ENCODE measurements around the gene RPL11.
"Not testable (repeated sequence)": the region's sequence is repeated elsewhere in the genome, so short reads cannot be mapped to it uniquely, and the experiment has no call there.

Gene RPL11

GRCh38 chr1:23687680-23688079 lies 3.9 kb upstream of the RPL11 start:
- not testable (repeated sequence) for FAIRE-seq

- not testable (repeated sequence) for FAIRE-seq
These were observed 3.3 kb upstream of the RPL11 start for GRCh38 chr1:23688281-23688680.

- no peak for FAIRE-seq
These were observed 784 bp downstream of the RPL11 start for GRCh38 chr1:23692308-23692871.

GRCh38 chr1:23693599-23693998 lies 2.0 kb downstream of the RPL11 start:
- no peak for FAIRE-seq

GRCh38 chr1:23694371-23694770 lies 2.8 kb downstream of the RPL11 start:
- FAIRE-seq, result no peak

- FAIRE-seq, result no peak
These were observed 4.1 kb downstream of the RPL11 start for GRCh38 chr1:23695667-23696066.

GRCh38 chr1:23696335-23696989 lies 4.9 kb downstream of the RPL11 start:
- FAIRE-seq, result no peak

GRCh38 chr1:23698466-23698865 lies 6.9 kb downstream of the RPL11 start:
- no peak for FAIRE-seq

GRCh38 chr1:23699280-23700179 lies 7.9 kb downstream of the RPL11 start:
- FAIRE-seq, result no peak

- FAIRE-seq, result no peak
These were observed 9.7 kb downstream of the RPL11 start for GRCh38 chr1:23701310-23701709.

GRCh38 chr1:23701996-23702395 lies 10.4 kb downstream of the RPL11 start:
- FAIRE-seq, result no peak

GRCh38 chr1:23704834-23705495 lies 13.4 kb downstream of the RPL11 start:
- no peak for FAIRE-seq

- FAIRE-seq, result no peak
These were observed 17.6 kb downstream of the RPL11 start for GRCh38 chr1:23709229-23709628.

GRCh38 chr1:23718482-23718881 lies 26.9 kb downstream of the RPL11 start:
- no peak for FAIRE-seq

GRCh38 chr1:23719162-23719820 lies 27.7 kb downstream of the RPL11 start:
- no peak for FAIRE-seq

- no peak for FAIRE-seq
These were observed 28.8 kb downstream of the RPL11 start for GRCh38 chr1:23720256-23720995.

- no peak for FAIRE-seq
These were observed 31.0 kb downstream of the RPL11 start for GRCh38 chr1:23722652-23723051.

- FAIRE-seq, result no peak
These were observed 35.1 kb downstream of the RPL11 start for GRCh38 chr1:23726686-23727085.

- no peak for FAIRE-seq
These were observed 35.8 kb downstream of the RPL11 start for GRCh38 chr1:23727362-23727811.

- no peak for FAIRE-seq
These were observed 41.0 kb downstream of the RPL11 start for GRCh38 chr1:23732363-23733224.

GRCh38 chr1:23733281-23733680 lies 41.7 kb downstream of the RPL11 start:
- not testable (repeated sequence) for FAIRE-seq
